GM23338 (cell line): Measurements from ENCODE around the gene ANAPC5. TPM values are rescaled to one million over a fixed set of nuclear protein-coding genes. Genes with fewer than 3 reads are reported as not detected.

ENCODE experiments used
- ATAC-seq: fragments of 200-7000 bp; cut with Tn5 transposase; 3 replicates; pipeline ENCODE4 v1.9.1; 2020
- DNase-seq: peaks from one replicate; pipeline ENCODE4 v3.0.0-alpha.2; 2015; ENCODE audit warnings: low spot score
- H2AFZ ChIP-seq: fragments of 200-600 bp; sonication (generic); 2 replicates; pipeline ENCODE4 v1.8.0; 2016; ENCODE audit warnings: antibody characterized with exemption, mild to moderate bottlenecking, moderate library complexity
- H3F3A ChIP-seq: fragments of 200-600 bp; sonication (generic); replicated peaks from 2 replicates; pipeline ENCODE4 v1.8.0; 2017; ENCODE audit warnings: antibody characterized with exemption, mixed run types, low read depth
- H3K27ac ChIP-seq: fragments of 200-600 bp; sonication (generic); 2 replicates; pipeline ENCODE4 v1.6.1; 2016; ENCODE audit warnings: low read depth
- H3K27me3 ChIP-seq: fragments of 200-600 bp; sonication (generic); 2 replicates; pipeline ENCODE4 v1.8.0; 2016; ENCODE audit warnings: mild to moderate bottlenecking, mixed run types, moderate library complexity; ENCODE audit not compliant: insufficient read depth
- H3K36me3 ChIP-seq: fragments of 200-600 bp; sonication (generic); 2 replicates; pipeline ENCODE4 v1.8.0; 2016; ENCODE audit warnings: mild to moderate bottlenecking; ENCODE audit not compliant: insufficient read depth
- H3K4me1 ChIP-seq: fragments of 200-600 bp; sonication (generic); 2 replicates; pipeline ENCODE4 v1.8.0; 2016; ENCODE audit warnings: mild to moderate bottlenecking, moderate library complexity; ENCODE audit not compliant: insufficient read depth
- H3K4me2 ChIP-seq: fragments of 200-600 bp; sonication (generic); 2 replicates; pipeline ENCODE4 v1.7.1; 2017; ENCODE audit warnings: mixed run types
- H3K4me3 ChIP-seq: fragments of 200-600 bp; sonication (generic); 2 replicates; pipeline ENCODE4 v1.6.1; 2016; ENCODE audit warnings: mixed run types
- H3K79me2 ChIP-seq: fragments of 200-600 bp; sonication (generic); replicated peaks from 2 replicates; pipeline ENCODE4 v1.8.0; 2017; ENCODE audit warnings: mild to moderate bottlenecking; ENCODE audit not compliant: insufficient read depth
- H3K9me2 ChIP-seq: fragments of 200-600 bp; sonication (generic); 2 replicates; pipeline ENCODE4 v1.8.0; 2017; ENCODE audit not compliant: insufficient read depth
- H4K20me1 ChIP-seq: fragments of 200-600 bp; sonication (generic); replicated peaks from 2 replicates; pipeline ENCODE4 v1.8.0; 2017; ENCODE audit warnings: mild to moderate bottlenecking; ENCODE audit not compliant: insufficient read depth
- H3K27ac Mint-ChIP-seq: 2 replicates; pipeline ENCODE4 v1.8.0; 2020; ENCODE audit warnings: inconsistent platforms, mild to moderate bottlenecking, moderate library complexity, mixed read lengths
- H3K27me3 Mint-ChIP-seq: 3 replicates; pipeline ENCODE4 v1.8.0; 2022; ENCODE audit warnings: low read depth, mild to moderate bottlenecking, moderate library complexity, mixed read lengths, inconsistent platforms; ENCODE audit not compliant: insufficient read depth, poor library complexity
- H3K36me3 Mint-ChIP-seq: 3 replicates; pipeline ENCODE4 v1.8.0; 2021; ENCODE audit warnings: low read depth, mild to moderate bottlenecking, inconsistent platforms, moderate library complexity, mixed read lengths
- H3K4me1 Mint-ChIP-seq: 3 replicates; pipeline ENCODE4 v1.8.0; 2020; ENCODE audit warnings: mild to moderate bottlenecking, inconsistent platforms, mixed read lengths
- H3K4me3 Mint-ChIP-seq: 3 replicates; pipeline ENCODE4 v1.8.0; 2021; ENCODE audit warnings: moderate library complexity, mild to moderate bottlenecking, inconsistent platforms, mixed read lengths
- H3K9me3 Mint-ChIP-seq: 3 replicates; pipeline ENCODE4 v1.8.0; 2020; ENCODE audit warnings: moderate library complexity, mild to moderate bottlenecking, inconsistent platforms, mixed read lengths
- CTCF ChIP-seq, 2 experiments: fragments of 200-600 bp in 1 of 2; sonication (generic) in 1 of 2; conservative IDR thresholded peaks; 2 replicates each; pipeline versions ENCODE4 v1.5.1 to v1.6.1; 2016 to 2017; ENCODE audit warnings: antibody characterized with exemption in 2 of 2, low read depth in 2 of 2, mild to moderate bottlenecking in 2 of 2, moderate library complexity in 1 of 2
- EZH2 ChIP-seq: fragments of 200-600 bp; sonication (generic); IDR thresholded peaks from one replicate; pipeline ENCODE4 v1.8.0; 2017; ENCODE audit warnings: antibody characterized with exemption, mild to moderate bottlenecking, low read depth; ENCODE audit not compliant: unreplicated experiment
- EZH2phosphoT487 ChIP-seq: fragments of 200-600 bp; sonication (generic); IDR thresholded peaks from one replicate; pipeline ENCODE4 v1.8.1; 2018; ENCODE audit warnings: antibody characterized with exemption; ENCODE audit not compliant: unreplicated experiment
- NANOG ChIP-seq: IDR thresholded peaks from 2 replicates; pipeline ENCODE4 v1.6.1; 2016; ENCODE audit warnings: antibody characterized with exemption, borderline replicate concordance
- POLR2AphosphoS5 ChIP-seq: IDR thresholded peaks from 2 replicates; pipeline ENCODE4 v1.6.1; 2016; ENCODE audit warnings: antibody characterized with exemption, low read depth
- ZNF114 ChIP-seq: fragments of 250-450 bp; sonication (Bioruptor Pico); IDR thresholded peaks from 2 replicates; pipeline ENCODE4 v1.5.0; 2020; ENCODE audit warnings: mild to moderate bottlenecking, moderate library complexity
- ZNF462 ChIP-seq: fragments of 250-450 bp; sonication (Bioruptor Pico); IDR thresholded peaks from 2 replicates; pipeline ENCODE4 v1.5.0; 2020; ENCODE audit warnings: mild to moderate bottlenecking, moderate library complexity
- polyA plus RNA-seq: library from polyadenylated mRNA; unstranded; fragments of >200 nt; fragmentation: Nextera tagmentation; extraction: Ambion mirVana; gene quantifications from 2 replicates; pipeline ENCODE4 v1.2.1, GENCODE V29; 2016
- total RNA-seq: library from RNA; depleted of rRNA; stranded (reverse); fragments of >200 nt; shearing (Covaris generic); gene quantifications from 2 replicates; pipeline ENCODE4 v1.2.3, GENCODE V29; 2014

Gene ANAPC5
- total and polyA plus RNA-seq, 2 experiments from 2014 or later = 65.9 to 125 TPM

DNA sequence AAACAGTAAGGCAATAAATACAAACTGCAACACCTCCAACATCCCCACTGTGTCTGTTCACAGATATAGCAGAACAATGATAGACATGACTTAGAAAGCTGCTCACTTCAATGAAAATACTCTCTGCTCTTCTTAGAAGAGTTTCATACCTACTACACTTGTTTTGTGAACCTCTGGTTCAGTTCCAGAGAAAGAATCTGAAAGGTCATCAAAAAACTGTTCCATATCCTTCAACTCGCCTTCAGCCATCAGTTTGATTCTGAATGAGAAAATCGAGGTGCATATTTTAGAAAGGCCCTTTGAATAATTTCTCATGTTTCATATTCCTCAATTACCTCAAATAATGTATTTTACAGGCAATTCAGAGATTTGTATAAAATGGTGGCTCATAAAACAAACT lies 5.5 kb downstream of the ANAPC5 start:
- Mint-ChIP-seq H3K9me3 (no peaks in the 10 kb centered on the region), H3K27ac (no peak overlapping the region), H3K36me3 (peaks cover 39% of the 10 kb centered on the region), H3K4me3 (no peak overlapping the region), H3K4me1 (peaks cover 2% of the 10 kb centered on the region; the same call in 1 of the 3 replicates), H3K27me3 (peaks cover 1% of the 10 kb centered on the region)
- DNase-seq (no peak), ATAC-seq (no peak)
- peaks cover 14% of the 10 kb centered on the region for H4K20me1 ChIP-seq
- no peaks in the 10 kb centered on the region for H3K4me1 ChIP-seq
- H3K27ac ChIP-seq = no peak overlapping the region
- no peak overlapping the region for H3K4me2 ChIP-seq
- peaks cover 43% of the 10 kb centered on the region for H3K79me2 ChIP-seq
- H3K36me3 ChIP-seq = peaks cover 21% of the 10 kb centered on the region
- H2AFZ ChIP-seq = no peak overlapping the region
- no peak overlapping the region for H3K4me3 ChIP-seq
- H3F3A ChIP-seq = no peaks in the 10 kb centered on the region; the same call in 1 of the 2 replicates
- no peak for TF ChIP-seq POLR2AphosphoS5
- no peak for TF ChIP-seq EZH2phosphoT487
- TF ChIP-seq NANOG = no peak
- no peak for TF ChIP-seq EZH2
- TF ChIP-seq CTCF (conservative IDR thresholded peaks at IDR 0.05; ENCODE audit: low read depth in 2 of 2) = no peak
- no peak for TF ChIP-seq ZNF462 (CRISPR knock-in tag)
- TF ChIP-seq ZNF114 (CRISPR knock-in tag) = no peak
- no peaks in the 10 kb centered on the region for H3K9me2 ChIP-seq
- H3K27me3 ChIP-seq = no peaks in the 10 kb centered on the region
